GM19455 (cell line): Measurements from ENCODE around the gene MAT1A.
"Not testable (repeated sequence)": the region's sequence is repeated elsewhere in the genome, so short reads cannot be mapped to it uniquely, and the experiment has no call there.

Experiments used
- ATAC-seq: cut with Tn5 transposase; IDR thresholded peaks from one replicate; pipeline ENCODE4 v1.9.1; 2021; ENCODE audit not compliant: unreplicated experiment

MAT1A gene

DNA sequence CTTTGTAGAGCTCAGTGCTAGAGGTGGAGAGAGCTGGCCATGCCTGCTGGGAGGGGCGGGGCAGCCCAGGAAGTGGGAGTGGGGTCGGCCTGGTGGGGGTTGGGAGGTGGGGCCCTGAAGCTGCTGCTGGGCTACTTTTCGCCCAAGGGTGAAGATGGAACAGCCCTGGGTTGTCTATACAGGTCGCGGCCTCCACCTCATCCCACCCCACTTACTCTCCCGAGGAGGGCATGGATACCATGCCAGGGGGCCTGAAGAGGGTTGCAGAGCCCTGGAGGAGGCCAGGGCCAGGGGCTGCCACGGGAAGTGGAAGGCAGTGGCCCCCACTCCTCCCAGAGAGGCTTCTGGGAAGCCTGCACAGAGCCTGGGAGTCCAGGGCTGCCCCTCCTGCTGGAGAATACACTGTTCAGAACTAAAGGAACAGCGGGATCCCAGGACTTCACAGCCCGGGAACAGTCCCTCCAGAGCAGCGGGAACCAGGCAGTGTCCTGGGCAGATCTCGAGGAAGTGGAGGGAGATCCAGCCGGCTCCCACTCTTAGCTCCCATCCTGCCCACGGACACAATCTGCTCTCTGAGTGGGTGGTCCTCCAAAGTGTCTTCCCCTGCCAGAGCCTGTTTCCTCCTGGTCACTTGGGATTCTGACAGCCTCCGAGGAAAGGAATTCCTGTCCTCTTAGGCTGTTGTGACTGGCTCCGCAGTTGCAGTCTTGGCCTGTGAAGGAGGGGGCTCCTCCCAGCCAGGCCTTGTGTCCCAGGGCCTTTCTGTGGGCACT is 23.5 kb downstream of the MAT1A start:
- ATAC-seq = no peak

DNA sequence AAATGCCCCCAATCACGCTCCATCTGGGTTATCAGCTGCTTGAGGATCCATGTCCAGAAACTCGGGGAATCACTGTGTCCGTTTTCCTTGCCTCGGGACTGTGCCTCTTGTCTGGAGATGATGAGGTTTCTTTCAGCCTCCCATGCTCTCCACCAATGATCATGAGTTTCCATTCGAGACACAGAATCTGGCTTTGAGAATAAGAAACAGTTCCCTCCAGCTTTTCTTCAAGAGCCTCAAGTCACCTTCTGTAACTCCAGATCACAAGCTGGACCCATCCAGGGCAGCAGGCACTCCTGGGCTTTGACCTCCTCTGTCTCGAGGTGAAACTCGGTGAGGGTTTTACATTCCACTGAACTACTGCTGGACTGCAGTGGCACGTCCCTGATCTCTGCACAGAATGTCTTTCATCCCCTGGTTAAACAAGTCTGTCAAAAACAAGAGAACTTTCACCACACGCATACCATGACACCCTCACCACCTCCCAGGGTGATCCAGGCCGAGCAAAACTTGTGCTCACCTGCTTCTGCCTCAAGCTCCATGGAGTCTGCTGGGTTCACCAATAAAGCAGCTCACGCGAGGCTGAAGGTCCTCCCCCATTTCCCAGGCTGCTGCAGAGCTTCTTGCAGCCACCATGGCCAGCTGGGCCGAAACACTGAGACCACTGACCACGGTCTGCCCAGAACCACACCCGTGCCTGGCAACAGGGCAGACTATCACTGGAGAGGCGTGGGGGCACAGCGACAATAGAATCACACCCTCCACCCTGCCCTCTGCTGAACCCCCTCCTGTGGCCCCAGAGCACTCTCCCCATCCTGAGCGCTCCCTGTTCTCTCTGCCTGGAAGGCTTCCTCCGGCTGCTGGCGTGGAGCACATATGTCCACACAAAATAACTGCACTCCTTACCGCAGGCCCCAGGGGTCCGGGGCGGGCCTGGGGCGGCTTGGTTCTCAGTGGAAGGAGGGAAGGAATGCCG is 25.1 kb downstream of the MAT1A start:
- ATAC-seq = no peak

DNA sequence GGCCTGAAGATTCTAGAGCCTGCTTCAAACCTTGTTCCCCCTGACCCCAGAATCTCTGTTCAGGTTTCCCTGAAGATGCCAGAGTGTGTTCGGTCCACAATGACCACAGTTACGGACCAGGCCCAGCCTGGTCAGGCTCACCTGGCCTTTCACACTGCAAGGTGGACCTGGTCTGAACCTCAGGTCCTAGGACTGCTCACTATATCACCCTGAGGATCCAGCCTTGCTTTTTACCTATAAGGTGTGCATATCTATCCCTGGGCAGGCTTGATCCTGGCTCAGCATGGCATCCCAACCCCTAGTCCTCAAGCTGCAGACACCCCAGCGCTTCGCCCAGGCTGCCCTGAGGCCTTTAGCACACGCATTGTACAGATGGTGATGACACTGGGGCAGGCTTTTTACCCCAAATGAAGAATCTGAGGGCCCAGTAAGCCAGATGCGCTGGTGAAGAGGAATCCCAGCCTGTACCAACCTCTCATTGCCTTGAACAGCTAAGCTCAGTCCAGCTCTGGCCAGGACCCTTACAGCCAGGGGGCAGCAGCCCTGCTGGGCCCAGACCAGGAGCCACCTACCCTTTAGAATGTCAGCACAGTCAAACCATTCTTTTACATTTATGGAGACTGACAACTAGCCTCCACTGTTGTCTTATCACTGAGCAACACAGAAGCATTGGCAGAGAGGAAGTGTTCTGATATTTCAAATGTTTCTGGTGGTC is 28.0 kb downstream of the MAT1A start:
- no peak for ATAC-seq

DNA sequence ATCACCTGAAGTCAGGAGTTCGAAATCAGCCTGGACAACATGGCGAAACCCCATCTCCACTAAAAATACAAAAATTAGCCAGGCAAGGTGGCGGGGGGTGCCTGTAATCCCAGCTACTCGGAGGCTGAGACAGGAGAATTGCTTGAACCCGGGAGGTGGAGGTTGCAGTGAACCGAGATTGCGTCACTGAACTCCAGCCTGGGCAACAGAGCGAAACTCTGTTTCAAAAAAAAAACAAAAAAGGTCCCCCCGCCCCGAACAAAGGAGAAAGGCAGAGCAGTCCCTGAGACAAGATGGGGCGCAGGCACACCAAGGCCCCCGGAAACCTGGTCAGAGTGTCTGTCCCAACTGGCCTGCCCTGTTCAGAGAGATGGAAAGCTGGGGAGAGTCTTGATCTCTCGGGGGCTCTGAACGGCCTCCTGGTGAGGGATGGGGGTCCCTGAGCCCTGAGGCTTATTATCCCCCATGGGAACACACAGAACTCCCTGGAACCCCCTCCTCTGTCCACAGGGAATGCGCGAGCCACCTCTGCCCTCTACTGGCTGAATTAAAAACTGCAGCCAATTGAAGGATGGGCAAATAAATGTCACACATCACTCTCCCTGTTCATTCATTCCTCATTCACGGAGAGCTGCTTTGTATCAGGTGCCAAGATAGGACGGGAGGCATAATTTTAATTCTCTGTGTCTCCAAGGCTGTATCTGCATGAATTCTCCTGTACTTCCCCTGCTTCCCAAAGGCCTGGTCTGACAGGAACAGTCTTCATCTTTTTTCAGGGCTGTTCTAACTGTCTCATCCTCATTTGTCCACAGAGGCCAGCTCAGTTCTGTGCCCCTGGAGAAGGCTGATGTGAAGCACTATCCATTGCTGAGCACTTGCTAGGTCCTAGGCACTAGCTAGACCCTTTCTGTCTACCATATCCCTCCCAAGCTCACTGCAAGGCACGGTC is 28.9 kb downstream of the MAT1A start:
- no peak for ATAC-seq

DNA sequence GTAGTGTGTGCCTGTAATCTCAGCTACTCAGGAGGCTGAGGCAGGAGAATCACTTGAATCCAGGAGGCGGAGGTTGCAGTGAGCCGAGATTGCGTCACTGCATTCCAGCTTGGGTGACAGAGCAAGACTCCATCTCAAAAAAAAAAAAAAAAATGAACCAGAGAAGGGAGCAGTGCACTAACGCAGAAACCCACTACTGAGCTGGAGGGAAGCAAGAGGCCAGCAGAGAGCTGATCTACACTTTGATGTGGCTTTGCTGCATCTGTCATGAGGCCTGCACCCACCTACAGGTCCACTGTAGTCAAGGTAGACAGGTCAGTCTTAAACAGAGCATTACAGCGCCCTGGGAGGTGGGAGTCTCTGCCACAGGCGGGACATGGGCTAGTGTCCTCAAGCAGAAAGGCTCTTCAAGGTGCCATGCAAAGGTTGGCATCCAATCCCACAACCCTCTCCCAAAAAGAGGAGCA is 30.0 kb downstream of the MAT1A start:
- no peak for ATAC-seq

DNA sequence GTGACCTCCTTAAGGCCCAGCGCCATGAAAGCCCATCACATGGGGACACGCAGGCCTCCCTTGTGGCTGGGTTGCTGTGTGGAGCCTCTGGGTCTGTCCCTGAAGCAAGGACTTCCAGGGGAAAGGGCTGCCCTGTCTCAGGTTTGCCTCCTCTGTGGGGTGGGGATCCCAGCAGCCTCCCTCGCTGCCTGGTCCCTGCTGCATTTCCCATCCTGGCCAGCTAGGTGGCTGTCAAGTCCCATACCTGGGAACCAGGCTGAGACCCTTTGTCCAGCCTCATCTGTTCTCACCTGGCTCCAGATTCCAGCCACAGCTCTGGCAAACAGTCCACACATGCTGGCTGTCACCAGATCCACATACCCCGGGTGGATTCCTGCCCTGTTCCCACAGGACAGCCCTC is 32.7 kb downstream of the MAT1A start:
- not testable (repeated sequence) for ATAC-seq

DNA sequence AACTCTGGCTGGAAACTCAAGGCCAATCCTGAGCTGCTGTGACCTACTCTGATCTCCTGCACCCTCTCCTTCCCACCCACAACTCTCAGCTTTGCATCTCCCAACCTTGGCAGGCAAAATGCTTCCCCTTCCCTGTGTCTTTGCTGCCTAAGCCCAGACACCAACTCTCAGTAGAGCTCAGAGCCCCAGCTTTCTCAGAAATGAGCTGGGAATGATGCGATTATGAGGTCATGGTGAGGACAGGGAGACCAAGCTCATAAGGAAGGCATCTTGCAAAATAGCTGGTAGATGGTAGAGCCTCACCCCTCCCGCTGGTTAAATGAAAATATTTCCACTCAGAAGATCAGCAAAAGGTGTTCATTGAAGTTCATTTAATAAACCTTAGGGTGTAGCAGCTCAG is 34.7 kb downstream of the MAT1A start:
- ATAC-seq = not testable (repeated sequence)

DNA sequence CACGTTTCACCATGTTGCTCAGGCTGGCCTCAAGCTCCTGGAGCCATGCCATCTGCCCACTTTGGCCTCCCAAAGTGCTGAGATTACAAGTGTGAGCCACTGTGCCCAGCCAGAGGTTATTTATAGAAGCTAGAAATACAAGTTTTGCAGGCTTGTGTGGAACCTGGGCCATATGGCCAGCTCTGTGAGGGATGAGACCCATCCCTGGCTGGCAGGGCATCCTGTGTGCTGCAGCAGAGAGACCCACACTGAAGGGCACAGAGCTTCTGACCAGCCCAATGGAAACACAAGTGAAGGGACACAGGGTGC is 35.5 kb downstream of the MAT1A start:
- not testable (repeated sequence) for ATAC-seq

DNA sequence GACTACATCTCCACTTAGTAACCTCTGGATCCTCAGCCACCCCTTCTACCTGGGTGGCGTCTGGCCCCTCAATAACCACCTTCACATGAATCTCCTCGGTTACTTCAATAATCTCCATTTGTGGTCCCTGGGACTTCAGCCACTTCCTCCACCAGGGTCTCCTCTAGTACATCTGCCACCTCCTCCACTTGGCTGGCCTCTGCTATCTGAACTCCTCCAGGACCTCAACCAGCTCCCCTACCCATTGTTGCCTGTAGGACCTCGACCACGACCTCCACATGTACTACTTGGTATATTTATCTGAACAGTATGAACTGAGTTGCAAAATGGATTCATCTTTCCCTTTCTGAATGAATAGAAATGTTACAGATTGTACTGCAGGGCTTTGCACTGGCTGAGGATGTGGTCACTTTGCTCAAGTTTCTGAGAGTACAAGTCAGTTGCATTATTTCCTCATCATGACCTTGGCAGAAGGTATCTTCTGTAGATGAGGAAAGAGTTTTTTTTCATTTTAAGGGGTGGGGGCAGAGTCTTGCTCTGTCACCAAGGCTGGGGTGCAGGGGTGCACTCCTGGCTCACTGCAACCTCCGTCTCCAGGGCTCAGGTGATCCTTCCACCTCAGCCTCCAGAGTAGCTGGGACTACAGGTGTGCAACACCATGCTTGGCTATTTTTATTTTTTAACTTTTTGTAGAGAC is 36.0 kb downstream of the MAT1A start:
- ATAC-seq = peak; percentile 69

DNA sequence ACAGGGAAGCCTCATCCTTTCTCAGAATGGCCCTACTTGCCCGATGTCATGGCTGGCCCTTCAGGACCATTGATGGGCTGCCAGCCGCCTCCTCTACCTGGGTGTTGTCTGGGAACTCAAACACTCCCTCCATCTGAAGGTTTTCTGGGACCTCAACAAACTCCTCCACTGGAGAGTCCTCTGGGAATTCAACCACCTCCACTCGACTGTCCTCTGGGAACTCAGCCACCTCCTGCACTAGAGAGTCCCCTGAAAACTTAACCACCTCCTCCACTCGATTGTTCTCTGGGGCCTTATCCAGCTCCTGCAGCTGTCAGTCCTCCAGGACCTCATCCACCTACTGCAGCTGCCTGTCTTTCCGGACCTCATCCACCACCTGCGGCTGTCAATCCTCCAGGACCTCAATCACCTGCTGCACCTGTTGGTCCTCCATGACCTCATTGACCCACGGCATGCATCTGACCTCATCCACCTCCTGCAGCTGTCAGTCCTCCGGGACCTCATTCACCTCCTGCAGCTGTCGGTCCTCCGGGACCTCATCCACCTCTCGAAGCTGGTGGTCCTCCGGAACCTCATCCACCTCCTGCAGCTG is 37.1 kb downstream of the MAT1A start:
- ATAC-seq = no peak

DNA sequence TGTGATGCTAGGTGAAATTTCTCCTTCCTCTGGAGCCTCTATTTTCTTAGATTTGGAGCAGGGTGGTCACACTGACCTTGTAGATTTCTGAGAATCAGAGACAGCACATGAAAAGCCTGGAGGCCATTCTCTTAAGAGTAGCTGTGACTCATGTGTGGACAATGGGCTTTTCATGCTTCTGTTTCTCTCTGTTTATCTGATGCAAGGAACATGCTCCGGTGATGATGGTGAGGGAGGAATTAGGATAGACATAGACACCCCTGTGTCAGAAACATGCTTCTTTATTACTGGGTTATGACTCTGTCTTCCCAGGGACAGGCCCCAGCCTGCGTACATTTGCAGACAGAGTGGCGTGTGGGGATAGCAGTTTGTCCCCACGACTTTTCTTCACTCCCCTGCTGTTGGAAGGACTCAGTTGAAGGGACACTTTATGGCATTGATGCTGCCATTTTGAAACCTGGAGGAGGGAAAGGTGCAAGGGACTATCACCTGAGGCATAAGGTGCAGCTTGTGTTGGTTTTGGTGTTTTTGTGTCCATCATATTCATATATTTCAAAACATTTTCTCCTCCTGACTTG is 37.7 kb downstream of the MAT1A start:
- not testable (repeated sequence) for ATAC-seq

DNA sequence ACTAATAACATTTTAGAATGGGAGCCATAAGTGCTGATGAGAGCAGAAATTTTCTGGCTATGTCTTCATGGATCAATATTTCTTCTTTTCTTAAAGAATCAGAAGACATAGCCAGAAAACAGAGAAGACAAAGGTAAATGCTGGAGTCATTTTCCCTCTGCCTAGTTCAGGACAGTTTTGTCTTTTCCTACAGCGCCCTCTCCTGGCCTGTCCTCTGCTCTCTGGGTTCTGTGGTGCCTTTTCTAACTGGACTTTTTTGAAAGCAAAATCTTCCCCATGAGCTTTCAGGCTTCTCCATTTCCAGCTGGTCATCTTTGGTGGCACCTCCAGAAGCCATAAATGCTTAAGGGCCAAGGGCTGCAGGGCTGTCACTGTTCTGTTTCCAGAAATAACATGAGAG is 39.1 kb downstream of the MAT1A start:
- not testable (repeated sequence) for ATAC-seq

DNA sequence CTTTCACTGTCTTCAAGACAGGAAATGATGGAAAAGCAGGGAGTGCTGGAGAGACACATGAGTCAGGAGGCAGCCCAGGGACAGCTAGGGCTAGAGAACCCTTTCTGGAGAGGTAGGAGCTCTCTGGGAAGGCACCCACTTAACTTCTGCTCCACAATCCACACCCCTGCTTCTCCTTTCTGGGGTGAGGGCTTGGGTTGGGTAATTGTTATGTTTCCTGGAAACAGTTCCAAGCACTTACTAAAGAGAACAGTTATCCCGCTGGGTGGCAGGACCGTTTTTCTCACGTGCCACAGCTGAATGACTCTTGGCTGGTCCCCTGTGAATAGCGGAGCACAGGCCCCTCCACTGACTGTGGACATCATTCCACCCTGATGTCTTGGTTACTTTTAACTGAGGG is 39.6 kb downstream of the MAT1A start:
- ATAC-seq = not testable (repeated sequence)

DNA sequence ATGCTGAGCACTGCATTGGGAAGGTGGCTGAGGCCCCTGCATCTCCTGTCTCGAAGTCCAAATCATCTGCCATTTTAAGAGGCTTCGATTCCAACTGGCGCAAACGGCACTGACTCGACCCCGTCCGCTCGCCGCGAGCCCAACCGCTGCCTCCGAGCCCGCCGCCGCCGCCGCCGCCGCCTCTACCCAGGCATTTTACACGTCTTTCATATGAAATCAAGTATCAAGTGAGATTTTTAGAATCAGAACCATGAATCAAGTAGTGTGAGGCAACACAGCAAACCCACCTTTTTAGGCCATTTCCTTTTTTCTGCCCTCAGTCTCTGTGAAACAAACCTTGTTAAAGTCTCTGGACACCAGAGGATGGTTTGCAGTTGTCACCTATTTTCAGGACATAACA is 41.8 kb downstream of the MAT1A start:
- not testable (repeated sequence) for ATAC-seq

DNA sequence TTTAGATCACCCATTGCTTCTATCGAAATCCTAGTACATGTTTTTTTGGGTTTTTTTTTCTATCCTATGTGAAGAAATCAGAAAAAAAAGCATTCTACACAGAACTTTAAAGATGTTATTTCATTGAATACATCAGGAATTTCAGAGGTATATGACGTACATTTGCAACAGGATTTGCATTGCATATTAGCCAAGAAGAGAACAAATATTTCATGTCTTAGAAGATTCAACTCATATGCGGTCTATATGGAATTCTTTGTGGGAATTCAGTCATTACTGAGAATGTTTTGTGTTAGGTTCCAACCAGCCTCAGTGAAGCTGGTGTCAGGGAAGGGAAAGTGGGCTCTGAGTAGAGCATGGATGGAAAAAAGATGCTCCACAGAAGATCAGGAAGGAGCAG is 45.1 kb downstream of the MAT1A start:
- ATAC-seq = not testable (repeated sequence)

DNA sequence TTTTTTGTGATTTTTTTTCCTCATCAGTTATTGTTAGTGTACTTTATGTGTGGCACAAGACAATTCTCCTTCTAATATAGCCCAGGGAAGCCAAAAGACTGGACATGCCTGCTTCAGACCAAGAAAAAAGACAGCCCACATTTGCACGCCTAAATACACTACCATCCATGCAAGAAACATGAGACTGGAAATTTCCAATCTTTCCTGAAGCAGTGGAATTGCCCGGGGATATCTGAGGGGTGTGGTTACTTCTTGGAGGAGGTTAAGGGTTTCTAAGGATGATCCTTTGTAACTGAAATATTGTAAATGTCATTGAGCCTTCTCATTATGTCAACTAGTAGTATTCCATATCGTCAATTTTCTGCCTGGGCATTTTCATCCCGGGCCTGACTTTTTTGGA is 47.1 kb downstream of the MAT1A start:
- ATAC-seq = not testable (repeated sequence)

DNA sequence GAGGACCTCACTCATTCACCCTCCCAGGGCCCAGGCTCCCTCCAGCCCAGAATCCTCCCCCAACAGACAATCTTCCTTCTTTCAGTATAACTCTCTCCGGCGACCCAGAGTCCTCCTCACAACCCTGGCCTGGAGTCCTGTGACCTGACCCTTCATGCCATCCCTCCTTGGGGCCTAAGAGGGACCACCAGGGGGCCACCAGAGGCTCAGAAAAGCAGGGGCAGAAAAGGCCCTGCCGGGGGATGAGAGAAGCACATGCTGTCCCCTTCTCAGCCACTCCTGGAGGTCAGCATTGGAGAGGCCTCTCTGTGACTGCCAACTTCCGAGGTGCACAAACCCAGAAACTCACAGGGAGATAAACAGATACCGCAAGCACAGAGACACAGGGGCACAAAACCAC is 53.0 kb downstream of the MAT1A start:
- not testable (repeated sequence) for ATAC-seq

DNA sequence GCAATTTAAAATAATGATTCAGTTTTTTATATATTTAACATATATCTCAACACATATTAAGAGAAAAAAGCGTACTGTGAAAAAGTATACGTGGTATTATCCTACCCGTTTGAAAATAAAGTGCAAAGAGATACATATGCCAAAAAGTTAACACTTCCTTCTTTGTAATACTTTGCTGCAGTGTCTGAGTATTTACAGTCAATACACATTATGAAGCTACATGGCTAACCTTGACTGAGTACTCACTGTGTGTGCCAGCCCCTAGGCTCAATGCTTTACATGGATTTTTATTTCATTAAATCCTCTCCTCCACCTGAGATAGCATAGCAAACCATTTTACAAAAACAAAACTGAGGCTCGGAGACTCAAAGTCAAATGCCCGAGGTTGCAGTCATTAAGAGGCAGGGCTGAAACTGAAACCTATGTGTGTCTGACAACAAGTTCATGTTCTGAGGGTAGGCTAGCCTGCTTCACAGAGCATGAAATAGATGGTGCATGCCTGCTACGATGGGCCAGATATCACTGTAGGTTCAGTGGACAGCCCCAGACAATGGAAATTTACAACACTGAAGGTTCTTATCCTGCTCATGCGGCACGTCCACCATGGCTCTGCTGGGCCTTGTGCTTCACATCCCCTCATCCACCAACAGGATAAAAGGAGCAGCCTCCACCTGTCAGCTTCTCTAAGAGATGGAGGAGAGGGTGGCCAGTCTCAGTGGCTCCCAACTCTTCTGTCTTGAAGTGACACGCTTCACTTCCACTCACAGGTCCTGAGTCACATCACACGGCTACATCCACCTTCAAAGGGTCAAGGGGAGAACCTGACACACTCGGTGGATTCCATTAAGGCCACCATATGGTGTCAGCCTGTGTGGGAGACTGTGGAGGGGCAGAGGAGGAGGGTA is 54.9 kb downstream of the MAT1A start:
- peak; percentile 100 for ATAC-seq
